ENCODE results near the gene CD200R1L.
A peak's percentile ranks its signal among the peaks of the same experiment; 100 is the strongest.

Gene CD200R1L, protein sequence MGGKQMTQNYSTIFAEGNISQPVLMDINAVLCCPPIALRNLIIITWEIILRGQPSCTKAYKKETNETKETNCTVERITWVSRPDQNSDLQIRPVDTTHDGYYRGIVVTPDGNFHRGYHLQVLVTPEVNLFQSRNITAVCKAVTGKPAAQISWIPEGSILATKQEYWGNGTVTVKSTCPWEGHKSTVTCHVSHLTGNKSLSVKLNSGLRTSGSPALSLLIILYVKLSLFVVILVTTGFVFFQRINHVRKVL

DNA sequence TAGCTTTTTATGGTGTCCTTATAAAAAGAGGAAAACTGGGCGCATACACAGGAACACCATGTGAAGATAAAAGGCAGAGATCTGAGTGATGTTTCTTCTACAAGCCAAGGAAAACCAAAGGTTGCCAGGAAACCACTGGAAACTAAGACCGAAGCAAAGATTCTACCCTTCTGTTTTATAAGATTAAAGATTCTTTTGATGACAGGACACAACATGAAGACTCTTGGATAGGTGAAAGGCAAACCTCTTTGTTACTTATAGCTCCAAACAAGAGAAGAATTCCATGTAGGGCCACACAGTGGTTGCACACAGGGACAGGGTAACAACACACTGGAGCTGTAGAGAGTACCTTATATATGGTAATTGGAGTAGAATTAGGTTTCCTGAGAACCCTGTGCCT lies at the start of gene CD200R1L:
CD200R1L (minus strand) TSS at position 101 of the 400 bp plus-strand sequence. CDS start 17,497 bp downstream, outside the sequence.
- TF ChIP-seq GATA3 (IDR thresholded peaks at IDR 0.05; ENCODE audit: low read depth, low read length) (no peak), GATA2 (IDR thresholded peaks at IDR 0.05; ENCODE audit: low read depth, low read length) (no peak)

DNA sequence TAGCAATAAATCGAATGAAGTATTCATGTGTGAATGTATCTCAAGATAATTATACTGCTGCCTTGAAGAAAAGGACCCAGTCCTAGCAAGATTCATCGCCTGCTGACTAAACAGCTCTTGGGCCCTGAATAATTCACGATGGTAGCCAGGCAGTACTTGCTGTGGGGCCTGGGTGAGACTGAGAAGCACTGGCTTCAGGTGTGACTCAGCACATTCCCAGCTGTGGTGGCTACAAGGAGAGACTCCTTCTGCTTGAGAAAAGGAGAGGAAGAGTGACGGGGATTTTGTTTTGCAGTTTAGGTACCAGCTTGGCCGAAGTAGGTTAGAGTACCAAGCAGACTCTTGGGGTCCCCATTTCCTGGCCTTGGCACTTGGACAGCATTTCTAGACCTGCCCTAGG lies 47.6 kb upstream of the CD200R1L start:
- TF ChIP-seq GATA2 (IDR thresholded peaks at IDR 0.05; ENCODE audit: low read depth, low read length) (no peak), GATA3 (IDR thresholded peaks at IDR 0.05; ENCODE audit: low read depth, low read length) (no peak)

DNA sequence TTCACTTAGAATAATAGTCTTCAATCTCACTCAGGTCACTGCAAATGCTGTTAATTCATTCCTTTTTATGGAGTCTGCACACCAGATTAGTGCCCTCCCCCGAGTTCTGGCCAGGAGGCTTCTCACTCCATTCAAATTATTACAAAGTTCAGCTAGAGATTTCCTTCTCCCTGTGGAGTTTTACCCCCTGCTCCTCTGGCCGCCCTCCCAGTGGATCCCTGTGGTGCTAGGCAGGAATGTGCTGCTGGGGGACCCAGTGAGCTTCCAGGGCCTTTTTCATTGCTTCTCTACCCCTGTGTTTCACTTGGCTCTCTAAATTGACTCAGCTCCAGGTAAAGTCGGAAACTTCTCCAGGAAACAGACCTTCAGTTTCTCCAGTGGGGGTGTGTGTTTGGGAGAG lies 42.7 kb upstream of the CD200R1L start:
- no peak for TF ChIP-seq GATA3 (IDR thresholded peaks at IDR 0.05; ENCODE audit: low read depth, low read length)
- TF ChIP-seq GATA2 (IDR thresholded peaks at IDR 0.05; ENCODE audit: low read depth, low read length): no peak

DNA sequence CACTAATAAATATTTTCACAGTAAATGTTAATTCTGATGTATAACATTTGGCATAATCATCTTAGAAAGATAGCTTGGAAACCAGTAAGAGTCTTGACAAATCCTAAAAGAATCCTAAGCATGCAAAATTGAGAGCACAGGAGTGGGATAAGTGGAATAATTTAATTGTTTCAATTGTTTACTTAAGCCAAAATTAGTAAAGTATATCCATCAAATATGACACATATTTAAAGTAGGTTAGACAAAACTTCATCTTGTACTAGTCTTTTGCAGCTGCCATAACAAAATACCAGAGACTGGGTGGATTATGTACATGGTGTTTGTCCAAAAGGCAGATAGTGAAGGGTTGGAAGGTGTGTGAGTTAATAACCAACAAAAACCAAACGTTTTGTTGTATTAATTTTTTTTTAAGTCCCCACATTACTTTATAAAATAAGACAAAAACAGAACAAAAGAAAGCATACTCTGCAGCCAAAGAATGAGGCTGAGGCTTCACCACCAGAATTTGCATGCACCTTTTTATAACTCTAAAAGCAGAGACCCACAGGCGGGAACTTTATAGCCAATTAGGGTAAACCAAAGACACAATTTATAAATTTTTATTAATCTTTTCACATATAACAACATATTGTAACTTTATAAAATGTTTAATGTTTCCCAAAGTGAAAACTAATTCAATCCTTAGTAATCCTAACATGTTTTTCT lies 41.9 kb upstream of the CD200R1L start:
- TF ChIP-seq GATA2 (IDR thresholded peaks at IDR 0.05; ENCODE audit: low read depth, low read length): no peak
- no peak for TF ChIP-seq GATA3 (IDR thresholded peaks at IDR 0.05; ENCODE audit: low read depth, low read length)

DNA sequence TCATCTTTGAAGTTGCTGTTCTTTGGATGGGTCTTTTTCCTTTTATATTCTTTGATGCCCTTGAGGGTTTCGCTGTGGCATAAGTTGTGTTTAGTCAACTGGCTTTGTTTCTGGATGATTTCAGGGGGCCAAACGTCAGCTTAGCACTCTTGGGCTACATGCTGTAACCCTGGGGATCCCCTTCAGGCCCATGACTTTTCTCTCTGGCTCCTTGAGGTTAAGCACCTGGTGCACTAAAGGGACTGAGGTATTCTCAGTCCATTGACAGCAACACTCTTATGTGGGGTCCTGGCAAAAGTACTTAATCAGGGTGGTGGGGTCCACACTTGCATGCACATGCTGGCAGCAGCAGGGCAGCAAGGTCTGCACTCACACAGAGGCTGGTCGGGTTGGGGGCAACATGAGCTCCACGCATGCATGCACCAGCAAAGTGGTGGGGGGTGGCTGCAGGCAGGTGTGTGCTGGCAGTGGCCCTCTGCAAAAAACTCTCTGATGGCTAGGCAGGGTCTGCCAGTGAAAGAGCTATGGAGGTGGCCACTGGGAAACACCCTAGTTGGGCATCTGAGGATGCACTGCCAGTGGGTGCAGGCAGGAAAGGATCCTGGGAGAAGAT lies 38.1 kb upstream of the CD200R1L start:
- TF ChIP-seq GATA3 (IDR thresholded peaks at IDR 0.05; ENCODE audit: low read depth, low read length): no peak
- no peak for TF ChIP-seq GATA2 (IDR thresholded peaks at IDR 0.05; ENCODE audit: low read depth, low read length)

DNA sequence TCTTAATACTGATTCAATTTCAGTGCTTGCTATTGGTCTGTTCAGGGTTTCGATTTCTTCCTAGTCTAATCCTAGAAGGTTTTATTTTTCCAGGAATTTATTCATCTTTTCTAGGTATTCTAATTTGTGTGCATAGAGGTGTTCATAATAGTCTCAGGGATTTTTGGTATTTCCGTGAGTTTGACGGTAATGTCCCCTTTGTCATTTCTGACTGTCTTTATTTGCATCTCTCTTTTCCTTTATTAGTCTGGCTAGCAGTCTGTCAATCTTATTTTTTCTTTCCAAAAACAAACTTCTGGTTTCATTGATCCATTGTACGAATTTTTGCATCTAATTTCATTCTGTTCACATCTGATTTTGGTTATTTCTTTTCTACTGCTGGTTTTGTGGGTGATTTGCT lies 35.2 kb upstream of the CD200R1L start:
- no peak for TF ChIP-seq GATA3 (IDR thresholded peaks at IDR 0.05; ENCODE audit: low read depth, low read length)

DNA sequence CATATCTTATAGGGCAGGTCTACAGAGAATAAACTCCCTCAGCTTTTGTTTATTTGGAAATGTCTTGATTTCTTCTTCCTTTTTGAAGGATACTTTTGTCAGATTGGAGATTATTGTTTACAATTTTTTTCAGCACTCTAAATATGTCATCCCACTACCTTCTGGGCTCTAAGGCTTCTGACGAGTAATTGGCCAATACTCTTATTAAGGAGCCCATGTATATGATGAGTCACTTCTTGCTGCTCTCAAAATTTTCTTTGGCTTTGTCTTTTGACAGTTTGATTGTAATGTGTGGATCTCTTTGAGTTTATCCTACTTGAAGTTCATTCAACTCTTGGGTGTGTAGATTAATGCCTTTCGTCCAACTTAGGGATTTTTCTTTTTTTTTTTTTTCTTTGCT lies 28.9 kb upstream of the CD200R1L start:
- TF ChIP-seq GATA2 (IDR thresholded peaks at IDR 0.05; ENCODE audit: low read depth, low read length) (no peak), GATA3 (IDR thresholded peaks at IDR 0.05; ENCODE audit: low read depth, low read length) (no peak)

DNA sequence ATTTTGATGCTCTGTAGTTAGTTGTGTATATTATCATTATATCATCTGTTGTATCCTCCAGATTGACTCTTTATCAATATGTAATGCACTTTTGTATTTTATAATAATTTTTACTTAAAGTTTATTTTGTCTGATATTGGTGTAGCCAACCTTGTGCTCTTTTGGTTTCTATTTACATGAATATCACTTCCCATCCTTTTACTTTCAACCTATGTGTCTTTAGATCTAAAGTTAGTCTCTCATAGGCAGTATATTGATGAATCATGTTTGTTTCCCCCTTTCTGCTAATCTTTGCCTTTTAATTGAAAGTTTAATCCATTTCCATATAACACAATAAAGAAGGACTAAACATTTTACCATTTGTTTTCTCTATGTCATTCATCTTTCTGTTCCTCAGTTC lies 28.1 kb upstream of the CD200R1L start:
- no peak for TF ChIP-seq GATA2 (IDR thresholded peaks at IDR 0.05; ENCODE audit: low read depth, low read length)
- TF ChIP-seq GATA3 (IDR thresholded peaks at IDR 0.05; ENCODE audit: low read depth, low read length): no peak

DNA sequence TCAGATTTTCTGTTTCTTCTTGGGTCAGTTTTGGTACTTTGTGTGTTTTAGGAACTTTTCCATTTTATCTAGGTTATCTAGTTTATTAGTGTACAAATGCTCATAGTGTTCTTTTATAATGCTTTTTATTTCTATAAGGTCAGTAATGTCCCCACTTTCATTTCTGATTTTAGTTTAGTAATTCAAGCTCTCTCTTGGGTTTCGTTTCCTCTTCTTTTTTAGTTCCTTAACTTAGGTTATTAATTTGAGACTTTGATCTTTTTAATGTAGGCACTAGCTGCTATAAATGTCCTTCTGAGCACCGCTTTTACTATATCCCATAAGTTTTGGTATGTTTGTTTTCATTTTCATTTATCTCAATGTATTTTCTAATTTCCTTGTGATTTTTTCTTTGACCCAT lies 27.0 kb upstream of the CD200R1L start:
- no peak for TF ChIP-seq GATA3 (IDR thresholded peaks at IDR 0.05; ENCODE audit: low read depth, low read length)
- no peak for TF ChIP-seq GATA2 (IDR thresholded peaks at IDR 0.05; ENCODE audit: low read depth, low read length)

DNA sequence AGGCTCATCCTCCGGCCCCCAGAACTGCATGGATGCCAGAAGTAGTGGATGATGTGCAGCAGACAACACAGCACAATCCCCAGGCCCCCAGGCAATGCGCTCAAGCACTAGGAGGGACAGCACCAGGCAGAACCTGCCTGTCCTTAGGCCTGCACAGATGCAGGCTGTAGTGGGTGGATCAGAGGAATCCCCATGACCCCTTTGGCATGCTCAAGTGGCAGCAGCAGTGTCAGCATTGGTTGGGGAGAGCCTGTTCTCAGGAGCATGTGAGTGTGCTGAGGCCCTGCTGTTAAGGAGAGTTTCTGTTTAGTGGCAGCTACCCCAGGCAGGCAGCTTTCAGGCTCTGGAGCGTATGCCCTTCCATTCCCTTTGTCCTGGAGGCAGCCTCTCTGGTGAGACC lies 25.1 kb upstream of the CD200R1L start:
- no peak for TF ChIP-seq GATA3 (IDR thresholded peaks at IDR 0.05; ENCODE audit: low read depth, low read length)
- no peak for TF ChIP-seq GATA2 (IDR thresholded peaks at IDR 0.05; ENCODE audit: low read depth, low read length)

DNA sequence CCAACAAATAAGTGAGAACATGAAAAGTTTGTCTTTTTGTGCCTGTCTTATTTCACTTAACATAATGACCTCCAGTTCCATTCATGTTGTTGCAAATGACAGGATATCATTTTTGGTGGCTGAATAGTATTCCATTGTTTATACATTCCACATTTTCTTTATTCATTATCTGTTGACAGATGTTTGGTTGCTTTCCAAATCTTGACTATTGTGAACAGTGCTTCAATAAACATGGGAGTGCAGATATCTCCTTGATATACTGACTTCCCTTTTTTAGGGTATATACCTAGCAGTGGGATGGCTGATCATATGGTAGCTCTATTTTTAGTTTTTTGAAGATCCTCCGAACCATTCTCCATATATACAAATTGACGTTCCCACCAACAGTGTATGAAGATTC lies 19.1 kb upstream of the CD200R1L start:
- no peak for TF ChIP-seq GATA3 (IDR thresholded peaks at IDR 0.05; ENCODE audit: low read depth, low read length)
- TF ChIP-seq GATA2 (IDR thresholded peaks at IDR 0.05; ENCODE audit: low read depth, low read length): no peak

DNA sequence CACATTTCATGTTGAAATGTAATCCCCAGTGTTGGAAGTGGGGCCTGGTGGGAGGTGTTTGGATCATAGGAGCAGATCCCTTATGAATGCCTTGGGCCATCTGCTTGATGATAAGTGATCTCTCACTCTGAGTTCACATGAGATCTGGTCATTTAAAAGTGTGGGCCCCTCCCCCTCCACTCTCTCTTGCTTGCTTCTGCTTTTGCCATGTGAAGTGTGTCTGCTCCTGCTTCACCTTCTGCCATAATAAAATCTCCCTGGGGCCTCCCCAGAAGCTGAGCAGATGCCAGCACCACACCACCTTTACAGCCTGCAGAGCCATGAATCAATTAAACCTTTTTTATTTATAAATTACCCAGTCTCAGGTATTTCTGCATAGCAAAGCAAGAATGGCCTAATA lies 14.2 kb upstream of the CD200R1L start:
- 0 out of 2 replicates have a peak, but pooled peaks have one; percentile 7 for TF ChIP-seq GATA2 (IDR thresholded peaks at IDR 0.05; ENCODE audit: low read depth, low read length)
- TF ChIP-seq GATA3 (IDR thresholded peaks at IDR 0.05; ENCODE audit: low read depth, low read length): no peak

DNA sequence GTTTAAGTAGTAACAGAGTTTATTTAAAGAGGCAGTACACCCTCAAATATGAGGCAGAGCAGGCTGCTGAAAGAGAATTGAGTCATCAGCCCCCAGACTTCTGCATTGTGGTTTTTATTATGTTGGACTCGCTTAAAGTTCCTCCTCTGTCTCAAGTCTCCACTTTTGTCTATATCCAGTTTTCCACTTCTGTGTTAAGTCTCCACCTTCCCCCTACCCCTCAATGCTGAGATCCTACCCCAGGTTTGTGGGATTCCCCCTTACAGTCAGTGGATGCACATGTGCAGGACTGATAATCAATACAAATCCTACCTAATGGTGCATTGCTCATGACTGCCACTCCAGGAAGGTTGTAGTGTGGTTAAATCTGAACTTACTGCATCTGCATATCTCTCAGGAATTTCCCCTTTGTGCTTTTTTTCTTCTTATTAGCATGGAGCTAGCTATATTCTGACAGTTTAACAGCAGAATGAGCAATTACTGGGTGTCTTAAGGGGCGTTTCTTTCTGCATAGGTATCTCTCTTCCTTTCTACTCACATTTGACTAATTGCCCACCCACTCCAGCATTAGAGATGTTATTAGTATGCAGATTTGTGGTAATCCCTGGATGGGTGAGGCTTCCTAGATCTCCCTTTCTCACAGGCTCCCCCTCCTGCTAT lies 11.9 kb upstream of the CD200R1L start:
- TF ChIP-seq GATA3 (IDR thresholded peaks at IDR 0.05; ENCODE audit: low read depth, low read length) (no peak), GATA2 (IDR thresholded peaks at IDR 0.05; ENCODE audit: low read depth, low read length) (no peak)

DNA sequence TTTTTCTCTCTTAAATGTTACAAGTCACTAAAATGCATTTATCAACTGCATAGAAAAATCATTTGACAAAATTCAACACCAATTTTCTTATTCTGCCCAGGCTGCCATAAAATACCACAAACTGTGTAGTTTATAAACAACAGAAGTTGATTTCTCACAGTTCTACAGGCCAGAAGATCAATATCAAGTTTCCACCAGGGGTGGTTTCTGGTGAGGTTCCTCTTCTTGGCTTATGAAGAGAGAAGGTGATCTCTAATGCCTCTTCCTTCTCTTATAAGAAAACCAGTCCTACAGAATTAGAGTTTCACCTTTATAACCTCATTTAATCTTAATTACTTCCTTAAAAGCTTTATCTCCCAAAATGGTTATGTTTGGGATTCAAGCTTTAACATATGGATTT lies 10.9 kb upstream of the CD200R1L start:
- no peak for TF ChIP-seq GATA3 (IDR thresholded peaks at IDR 0.05; ENCODE audit: low read depth, low read length)
